Activated naive CD4-positive, alpha-beta T cell treated with anti-CD3 and anti-CD28 coated beads, Interleukin-2, amount 50 U/mL, for 16 hours (primary cell): ENCODE results near the gene BMP8B.

Experiments used
- DNase-seq: peaks from one replicate; pipeline ENCODE4 v3.0.0-alpha.2; 2020

BMP8B gene

DNA sequence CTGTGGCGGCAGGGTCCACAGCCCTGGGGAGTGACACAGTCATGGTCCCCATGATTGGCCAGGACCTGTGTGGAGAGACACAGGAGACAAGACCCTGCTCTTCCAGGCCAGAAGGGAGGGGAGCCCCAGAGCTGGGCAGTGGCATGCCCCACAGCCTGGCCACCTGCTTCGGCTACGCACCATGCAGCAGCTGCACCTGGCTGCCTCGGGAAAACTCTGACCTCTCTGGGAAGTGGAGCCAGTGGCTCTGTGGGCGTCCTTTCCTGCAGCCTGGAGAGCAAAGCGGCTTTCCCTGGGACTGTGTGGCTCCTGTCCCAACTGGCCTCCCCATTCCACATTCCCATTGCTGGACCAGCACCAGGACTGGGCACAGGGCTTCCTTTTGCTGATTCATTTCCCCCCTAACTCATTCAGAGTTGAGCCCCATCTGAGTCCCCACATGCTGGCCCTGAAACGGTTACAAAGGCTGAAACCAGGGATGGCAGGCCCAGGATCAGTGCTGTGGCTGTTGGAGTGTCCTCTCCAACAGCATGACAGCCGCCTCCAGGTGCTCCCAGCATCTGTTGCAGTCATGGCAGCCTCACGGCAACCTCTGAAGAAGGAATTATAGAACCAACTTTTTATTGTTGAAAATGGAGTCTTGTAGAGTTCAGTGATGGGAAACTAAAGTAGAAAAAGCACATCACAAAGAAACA is 32.6 kb downstream of the BMP8B start:
- no peak for DNase-seq

DNA sequence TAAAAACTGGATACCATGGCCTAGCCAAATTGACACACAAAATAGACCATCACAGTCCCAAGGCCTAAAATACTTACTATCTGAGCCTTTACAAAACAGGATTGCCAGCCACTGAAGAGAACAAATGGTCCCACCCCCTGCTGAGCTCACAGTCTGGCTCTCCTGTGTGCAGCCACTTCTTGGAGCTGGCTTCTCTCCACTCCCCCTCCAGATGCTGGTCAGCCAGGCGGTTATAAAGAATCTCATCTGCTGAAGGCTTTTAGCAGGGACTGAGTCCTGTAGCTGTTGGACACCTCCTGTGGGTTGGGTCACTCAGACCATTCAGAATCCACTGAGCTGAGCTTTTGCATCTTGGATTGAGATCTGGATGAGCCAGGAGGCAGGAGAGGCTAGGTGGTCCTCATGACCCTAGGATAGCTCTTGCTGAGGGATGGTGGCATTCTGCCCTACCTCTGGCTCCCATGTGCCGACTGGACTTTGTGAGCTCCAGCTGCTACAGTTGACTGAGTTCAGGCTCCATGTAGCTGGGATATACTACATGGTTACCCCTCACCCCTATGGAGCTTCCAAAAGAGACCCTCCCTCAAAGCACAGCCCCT is 33.7 kb downstream of the BMP8B start:
- DNase-seq = no peak

DNA sequence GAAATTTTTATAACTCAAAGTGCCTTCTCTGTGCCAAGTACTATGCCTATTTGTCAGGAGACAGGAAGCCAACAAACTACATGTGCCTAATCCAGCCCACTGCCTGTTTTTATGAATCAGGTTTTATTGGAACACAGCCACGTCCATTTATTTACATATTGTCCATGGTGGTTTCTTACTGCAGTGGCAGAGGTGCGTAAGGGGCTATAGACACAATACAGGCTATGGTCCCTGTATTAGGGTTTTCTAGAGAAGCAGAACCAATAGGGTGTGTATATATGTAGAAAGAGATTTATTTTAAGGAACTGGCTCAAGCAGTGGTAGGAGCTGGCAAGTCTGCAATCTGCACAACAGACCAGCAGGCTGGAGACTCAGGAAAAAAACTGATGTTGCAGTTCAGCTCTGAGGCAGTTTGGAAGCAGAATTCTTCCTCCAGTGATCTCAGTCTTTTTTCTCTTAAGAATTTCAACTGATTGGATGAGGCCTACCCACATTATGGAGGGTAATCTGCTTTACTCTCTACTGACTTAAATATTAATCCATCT is 34.6 kb downstream of the BMP8B start:
- no peak for DNase-seq

DNA sequence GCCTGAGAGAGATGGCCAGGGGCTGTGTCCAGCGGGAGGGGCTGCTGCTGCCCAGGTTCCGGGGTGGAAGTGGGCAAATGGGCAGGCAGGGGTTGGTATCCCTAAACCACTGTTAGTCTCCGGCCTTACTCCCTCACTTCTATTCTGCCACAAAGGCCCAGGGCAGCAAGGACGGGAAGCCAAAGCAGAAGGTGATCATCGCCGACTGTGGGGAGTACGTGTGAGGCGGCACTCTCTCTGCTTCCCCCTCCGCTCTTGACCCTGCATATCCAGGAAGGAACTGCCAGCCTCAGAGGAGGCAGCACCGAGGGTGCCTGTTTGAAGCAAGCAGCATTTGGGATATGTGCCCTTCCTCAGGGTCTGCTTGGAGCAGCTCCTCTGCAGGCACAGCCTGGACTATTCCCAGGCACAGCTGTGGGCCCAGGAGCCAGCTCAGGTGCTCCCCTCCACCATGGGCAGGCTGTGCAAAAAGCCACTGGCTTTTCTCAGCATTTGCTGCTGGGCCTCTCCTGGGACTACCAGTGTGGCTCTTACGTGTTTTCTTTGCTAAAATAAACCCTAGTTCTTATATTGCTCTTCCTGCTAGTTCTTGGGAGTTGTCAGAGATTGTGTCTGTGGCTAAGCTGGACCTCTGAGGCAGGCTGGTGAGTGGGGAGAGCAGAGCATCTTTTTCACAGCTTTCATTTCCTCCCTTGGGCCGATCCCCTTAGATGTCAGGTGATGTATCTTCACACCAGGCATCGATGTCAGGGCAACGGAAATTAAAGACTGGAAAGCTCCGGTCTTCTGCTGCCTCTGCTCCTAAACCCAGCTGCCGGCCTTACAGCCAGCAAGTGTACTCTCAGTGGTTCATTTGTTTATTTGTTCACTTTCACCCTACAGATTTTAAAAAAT is 35.3 kb downstream of the BMP8B start:
- no peak for DNase-seq

DNA sequence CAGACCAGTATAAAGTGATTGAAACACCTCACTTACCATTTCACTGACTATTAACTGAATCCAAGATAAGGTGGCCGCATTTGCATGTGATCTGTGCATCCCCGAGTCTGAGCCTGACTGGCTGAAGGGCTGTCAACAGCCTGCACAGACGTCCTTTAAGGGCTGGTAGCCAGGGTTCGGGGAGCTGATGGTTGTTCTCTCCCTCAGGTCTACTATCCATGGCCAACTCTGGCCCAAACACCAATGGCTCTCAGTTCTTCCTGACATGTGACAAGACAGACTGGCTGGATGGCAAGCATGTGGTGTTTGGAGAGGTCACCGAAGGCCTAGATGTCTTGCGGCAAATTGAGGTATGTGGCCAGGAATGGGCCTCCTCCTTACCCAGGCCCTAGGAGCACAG is 36.0 kb downstream of the BMP8B start:
- DNase-seq = no peak

DNA sequence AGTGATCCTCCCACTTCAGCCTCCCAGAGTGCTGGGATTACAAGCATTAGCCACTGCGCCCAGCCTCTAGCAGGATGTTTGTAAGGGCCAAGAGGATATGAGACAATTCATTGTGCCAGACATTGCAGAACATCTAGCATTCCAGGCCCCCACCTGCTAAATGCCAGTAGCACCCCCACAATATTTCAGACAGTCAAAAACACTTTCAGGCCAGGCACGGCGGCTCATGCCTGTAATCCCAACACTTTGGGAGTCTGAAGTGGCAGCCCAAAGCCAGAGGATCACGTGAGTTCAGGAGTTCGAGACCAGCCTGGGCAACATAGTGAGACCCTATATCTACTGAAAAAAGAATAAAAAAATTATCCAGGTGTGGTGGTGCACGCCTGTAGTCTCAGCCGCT is 37.1 kb downstream of the BMP8B start:
- no peak for DNase-seq

DNA sequence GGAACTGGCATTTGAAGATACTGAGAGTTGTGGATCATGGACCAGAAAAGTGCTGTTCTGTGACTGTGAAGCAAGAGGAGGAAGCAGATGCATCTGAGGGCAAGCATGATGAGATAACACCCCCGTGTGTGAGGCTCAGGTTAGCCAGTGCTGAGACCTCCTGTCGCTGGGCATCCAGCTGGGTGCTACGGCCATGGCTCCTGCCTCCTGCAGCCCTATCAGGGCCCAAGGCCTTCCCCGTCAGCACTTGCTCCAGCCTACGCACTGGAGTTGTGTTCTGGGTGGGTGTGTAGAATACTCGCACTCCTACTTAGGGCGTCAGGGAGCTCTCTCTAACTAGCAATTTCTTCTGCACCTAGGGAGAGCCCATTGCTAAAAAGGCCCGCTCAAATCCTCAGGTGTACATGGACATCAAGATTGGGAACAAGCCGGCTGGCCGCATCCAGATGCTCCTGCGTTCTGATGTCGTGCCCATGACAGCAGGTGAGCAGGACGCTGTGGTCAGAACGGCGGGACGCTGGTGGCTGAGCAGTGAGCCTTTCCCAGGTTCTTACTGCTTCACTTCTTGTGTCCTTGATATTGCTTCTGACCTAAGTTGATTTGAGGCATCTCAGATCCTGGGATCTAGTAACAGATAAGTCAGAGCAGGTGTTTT is 43.5 kb downstream of the BMP8B start:
- DNase-seq = no peak

DNA sequence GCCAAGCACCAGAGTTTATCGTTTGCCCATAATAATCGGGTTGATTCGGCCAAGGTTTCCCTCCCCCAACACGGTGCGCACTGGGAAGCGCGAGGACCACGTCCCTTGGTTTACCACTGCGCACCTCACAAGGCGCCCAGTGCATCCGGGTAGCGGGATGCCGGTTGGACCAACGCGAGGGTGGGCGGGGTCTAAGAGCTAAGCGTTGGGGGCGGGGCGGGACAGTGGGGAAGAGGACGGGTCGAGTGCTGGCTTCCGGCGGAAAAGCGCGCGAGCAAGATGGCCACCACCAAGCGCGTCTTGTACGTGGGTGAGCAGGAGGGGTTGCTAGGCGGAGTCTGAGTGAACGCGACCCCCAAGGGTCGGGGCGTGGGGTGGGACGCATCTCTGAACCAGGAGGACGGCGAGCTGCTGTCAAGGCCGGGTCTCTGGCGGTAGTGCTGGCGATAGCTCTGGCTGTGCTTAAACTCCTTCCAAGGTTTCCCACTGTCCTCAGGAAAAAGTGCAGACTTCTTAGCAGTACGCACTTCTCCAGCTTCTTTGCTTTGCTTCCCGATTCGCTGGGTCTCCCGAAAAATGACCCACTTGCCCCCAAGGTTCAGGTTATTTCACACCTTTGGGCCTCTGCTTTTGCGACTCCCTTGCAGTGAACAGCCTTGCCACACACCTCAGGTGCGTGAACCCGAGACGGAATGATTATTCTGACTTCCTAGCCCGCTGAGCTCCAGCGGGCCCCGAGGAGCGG is 49.9 kb downstream of the BMP8B start, which contains the start of gene PPIE:
PPIE (plus strand) TSS at position 261 of the 745 bp plus-strand sequence; CDS start at position 280, 19 bp downstream.
- peak; percentile 98 for DNase-seq

DNA sequence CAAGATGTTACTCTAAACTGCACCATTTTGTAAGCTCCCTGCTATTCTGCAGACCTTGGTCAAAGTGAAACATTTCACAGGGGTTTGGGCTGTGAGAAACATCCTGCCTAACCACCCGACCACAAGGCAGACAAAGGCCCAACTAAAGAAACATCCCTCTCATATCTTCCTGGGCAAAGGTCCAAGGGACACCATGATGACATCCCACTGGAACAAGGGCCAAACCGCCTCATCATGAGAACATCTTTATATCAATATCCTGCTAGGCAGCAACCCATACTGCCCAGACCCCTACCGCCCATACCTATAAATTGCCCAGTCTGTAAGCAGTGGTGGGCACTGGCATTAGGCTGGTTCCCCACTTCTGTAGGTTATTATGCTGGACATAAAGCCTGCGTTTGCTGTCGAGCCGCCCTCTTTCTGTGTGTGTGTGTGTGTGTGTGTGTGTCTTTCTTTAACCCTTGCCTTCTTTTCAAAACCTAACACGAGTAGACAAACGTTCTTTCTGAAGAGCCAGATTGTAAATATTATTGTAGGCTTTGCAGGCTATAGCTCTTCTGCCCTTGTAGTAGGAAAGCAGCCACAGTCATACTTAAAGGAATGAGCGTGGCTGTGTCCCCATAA is 51.0 kb downstream of the BMP8B start:
- DNase-seq = no peak

DNA sequence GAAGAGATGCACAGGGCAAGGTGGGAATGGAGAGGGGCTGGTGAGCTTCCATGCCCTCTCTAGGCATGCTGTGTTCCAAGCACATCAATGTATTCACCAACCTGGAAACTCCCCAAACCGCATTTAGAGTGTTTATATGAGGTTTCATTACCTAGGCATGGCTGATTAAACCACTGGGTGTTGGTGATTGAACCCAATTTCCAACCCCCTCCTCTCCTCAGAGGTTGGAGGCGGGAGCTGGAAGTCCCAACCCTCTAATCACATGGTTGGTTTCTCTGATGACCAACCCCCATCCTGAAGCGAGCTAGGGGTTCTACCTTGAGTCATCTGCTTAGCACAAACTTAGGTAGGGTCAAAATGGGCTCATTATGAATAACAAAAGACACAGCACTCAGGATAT is 52.9 kb downstream of the BMP8B start:
- no peak for DNase-seq

DNA sequence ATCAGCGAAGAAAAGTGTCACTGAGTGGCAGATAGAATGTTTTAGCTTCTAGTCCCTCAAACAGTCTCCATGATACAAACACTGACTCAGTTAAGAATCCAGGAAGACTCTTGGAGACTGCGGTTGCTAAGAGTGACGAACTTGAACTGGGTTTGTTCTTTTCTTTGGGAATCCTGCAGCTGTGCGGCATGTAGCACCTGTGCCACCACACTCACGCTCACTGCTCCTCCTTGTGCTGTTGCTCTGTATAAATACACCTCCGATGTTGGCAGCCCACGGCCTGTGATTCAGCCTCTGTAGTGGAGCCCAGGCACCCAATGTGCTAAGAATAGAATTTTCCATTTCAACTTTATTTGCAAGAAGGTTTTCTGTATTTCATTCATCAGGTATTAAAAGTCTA is 55.5 kb downstream of the BMP8B start:
- DNase-seq = no peak

DNA sequence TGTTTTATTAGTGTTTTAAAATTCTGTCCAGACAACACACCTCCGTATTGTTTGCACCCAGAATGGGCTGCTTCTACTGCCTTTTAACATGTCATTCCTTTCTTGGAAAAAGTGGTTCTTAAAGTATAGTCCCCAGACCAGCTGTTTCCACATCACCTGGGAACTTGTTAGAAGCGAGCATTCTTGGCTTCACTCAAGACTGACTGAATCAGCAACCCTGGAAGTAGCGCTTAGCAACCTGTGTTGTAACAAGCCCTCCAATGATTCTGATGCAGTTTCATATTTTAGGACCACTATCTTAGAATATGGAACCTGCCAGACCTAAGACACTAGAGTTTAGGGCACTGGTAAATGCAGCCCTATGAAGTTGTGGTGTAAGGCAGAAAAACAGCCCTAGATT is 55.9 kb downstream of the BMP8B start:
- DNase-seq = no peak

DNA sequence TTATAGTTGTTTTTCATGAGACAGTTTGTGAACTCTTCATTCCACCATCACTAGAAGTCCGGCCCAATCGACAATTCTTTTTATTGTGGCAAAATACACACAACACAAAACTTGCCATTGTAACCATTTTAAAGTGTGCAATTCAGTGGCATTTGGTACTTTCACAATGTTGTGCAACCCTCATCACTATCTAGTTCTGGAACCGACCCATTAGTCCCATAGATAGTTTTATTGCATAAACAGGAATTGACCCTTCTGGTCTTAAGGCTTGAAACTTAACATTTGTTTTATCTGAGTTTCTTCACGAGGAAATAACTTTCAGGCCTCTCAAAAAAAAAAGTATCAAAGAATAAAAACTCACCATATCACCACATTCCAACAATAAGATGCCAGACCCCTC is 58.8 kb downstream of the BMP8B start:
- no peak for DNase-seq

DNA sequence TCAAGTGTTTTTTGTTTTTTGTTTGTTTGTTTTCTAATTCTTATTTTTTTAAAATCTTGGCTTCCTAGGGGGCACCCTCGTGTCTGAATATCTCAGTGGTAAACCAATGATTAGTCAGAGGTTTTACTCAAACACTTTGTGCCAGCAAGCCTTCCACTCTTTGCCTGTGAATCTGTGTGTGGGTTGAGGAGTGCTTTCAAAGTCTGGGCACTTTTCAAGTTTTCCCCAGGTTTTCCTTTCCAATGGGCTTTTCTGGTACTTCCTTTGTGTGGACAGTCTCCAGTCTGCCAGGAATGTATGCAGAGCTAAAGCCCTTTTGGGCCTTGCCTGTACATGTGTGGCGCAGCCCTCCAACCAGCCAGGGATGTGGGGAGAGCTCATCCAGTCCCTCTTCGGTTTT is 59.6 kb downstream of the BMP8B start:
- DNase-seq = no peak

DNA sequence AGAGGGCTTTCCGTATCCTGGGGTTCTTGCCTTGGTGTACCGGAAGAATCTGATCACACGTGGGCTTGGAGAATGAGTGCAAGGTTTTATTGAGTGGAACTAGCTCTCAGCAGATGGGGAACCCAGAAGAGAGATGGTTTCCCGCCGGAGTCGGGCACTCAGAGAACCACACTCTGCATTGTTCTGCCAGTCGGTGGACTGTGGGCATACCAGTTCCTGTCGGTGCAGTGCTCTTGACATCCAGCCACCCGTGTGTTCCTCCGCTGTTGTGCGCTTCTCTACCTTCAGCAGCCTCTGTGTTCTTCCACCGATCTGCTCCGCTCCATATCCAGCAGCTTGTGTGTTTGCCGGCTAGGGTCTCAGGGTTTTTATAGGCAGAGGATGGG is 60.7 kb downstream of the BMP8B start:
- no peak for DNase-seq

DNA sequence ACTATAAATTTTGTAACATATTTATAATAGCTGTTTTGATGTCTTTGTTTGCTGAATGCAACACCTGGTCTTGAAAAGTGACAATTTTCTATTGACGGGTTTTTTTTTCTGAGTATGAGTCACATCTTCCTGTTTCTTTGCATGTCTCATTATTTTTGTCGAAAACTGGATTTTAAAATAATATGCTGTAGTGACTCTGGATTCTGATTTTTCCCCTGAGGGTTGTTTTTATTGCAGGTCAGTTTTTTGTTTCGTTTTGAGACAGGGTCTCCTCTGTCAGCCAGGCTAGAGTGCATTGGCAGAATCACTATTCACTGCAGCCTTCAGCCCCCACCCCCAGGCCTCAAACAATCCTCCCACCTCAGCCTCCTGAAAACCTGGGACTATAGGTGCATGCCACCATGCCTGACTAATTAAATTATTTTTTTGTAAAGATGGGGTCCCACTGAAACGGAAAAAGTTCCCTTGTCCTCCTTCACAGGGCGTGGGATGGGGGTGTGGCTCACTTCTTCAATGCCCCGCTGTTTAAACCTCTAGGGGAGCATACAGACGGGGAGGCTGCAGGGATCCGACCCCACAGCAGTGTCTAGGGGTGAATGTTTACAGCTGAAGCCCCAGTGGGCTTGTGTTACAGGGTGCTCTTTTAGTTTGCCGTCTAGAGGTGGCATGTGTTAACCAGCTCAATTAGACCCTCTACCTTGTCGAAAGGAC is 61.3 kb downstream of the BMP8B start:
- DNase-seq = no peak

DNA sequence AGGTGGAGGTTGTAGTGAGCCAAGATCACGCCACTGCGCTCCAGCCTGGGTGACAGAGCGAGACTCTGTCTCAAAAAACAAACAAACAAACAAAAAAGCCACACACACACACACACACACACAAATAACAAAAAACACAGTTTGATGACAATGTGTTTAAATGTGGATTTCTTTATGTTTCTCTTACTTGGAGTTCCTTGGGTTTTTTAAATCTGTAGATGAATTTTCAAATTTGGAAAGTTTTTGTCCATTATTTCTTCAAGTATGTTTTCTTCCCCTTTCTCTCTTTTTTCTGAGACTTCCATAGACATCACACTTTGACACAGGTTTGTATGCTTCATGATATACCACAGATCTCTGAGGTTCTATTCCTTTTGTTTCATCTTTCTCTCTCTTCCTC is 62.1 kb downstream of the BMP8B start:
- DNase-seq = no peak

DNA sequence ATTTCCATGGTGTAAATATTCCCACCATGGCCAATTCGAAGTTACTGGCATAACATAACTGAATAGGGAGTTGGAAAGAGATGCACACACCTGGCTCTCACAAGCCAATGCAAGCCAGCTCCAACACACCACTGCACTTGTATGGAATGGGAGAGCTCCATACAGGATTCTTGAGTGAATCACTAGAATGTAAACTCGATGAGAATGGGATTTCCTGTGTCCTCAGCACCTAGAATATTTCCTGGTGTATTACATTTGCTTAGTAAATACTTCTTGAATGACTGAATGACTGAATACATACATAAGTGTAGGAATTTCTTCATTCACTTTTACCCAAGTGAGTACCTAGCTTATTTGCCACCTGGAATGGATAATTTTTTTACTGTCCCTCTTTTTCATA is 66.2 kb downstream of the BMP8B start:
- DNase-seq = no peak

DNA sequence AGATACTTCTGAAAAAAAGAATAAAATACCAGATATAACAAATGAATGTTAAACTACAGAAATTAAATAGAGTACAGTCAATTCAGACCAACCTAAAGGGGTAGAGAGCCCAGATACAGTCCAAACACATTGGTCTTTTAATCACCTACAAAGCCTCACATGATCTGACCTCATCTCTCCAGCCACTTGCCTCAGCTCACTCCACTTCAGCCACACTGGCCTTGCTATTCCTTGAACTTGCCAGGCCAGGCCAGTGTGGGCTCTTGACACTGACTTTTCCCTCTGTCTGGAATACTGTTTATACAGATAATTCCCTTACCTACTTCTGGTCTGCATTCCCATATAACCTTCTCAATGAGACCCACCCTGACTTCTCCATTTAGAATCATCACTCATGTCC is 67.0 kb downstream of the BMP8B start:
- DNase-seq = no peak

DNA sequence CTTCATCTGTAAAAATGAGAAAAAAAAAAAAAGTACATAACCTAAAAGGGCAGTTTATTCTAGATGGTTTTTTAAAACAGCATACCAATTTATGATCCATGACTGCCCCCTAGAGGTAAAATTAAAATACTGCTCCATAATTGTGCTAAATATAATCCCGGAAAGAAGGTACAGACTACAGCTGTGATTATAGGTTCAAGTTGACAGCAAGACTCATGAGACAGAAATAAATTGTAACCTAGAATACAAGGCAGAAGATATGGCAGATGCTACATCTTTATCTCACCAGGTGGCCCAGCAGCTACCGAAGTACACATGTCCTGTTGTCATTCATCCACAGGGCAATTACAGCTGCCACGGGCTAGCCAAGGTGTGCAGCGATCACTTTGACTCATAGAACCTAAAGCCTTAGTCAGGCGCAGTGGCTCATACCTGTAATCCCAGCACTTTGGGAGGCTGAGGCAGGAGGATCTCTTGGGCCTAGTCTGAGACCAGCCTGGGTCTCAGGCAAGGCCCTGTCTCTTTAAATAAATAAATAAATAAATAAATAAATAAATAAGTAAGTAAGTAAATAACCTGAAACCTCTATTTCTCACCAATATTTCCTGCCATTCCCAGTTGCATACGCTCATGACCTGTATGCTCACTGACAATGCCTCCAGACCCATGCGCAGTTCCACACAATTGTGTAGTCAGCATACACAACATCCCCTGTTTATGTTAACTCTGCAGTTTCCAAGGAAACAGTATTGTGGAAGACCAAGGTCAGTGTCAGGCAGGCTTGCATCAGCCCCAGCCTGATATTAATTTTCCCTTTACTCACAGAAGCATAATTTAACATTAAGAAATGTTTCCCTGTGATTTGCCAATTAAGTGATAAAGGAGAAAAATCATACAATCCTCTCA is 68.3 kb downstream of the BMP8B start:
- DNase-seq = no peak
